Astrocyte (in vitro differentiated cells and primary cell): ENCODE measurements around the gene MEGF11. TPM values are rescaled to one million over a fixed set of nuclear protein-coding genes. Genes with fewer than 3 reads are reported as not detected.

Source experiments
- DNase-seq: peaks from one replicate; pipeline ENCODE4 v3.0.0-alpha.2; 2010; ENCODE audit warnings: low read depth
- FAIRE-seq: peaks from 2 replicates; lab custom pipeline; 2011; peaks lifted over from hg19 to GRCh38; lab: Jason Lieb, UNC
- H2AFZ ChIP-seq: 2 replicates; pipeline ENCODE4 v1.6.0; 2012; ENCODE audit warnings: low read depth, low read length, inconsistent platforms
- H3K27ac ChIP-seq: 2 replicates; pipeline ENCODE4 v1.5.1; 2011; ENCODE audit warnings: low read depth, low read length, inconsistent platforms
- H3K27me3 ChIP-seq: 2 replicates; pipeline ENCODE4 v1.6.0; 2011; ENCODE audit warnings: low read length, inconsistent platforms; ENCODE audit not compliant: insufficient read depth
- H3K36me3 ChIP-seq: 2 replicates; pipeline ENCODE4 v1.5.1; 2011; ENCODE audit warnings: low read length, inconsistent platforms; ENCODE audit not compliant: insufficient read depth
- H3K4me1 ChIP-seq: 2 replicates; pipeline ENCODE4 v1.5.1; 2011; ENCODE audit warnings: low read length, inconsistent platforms; ENCODE audit not compliant: insufficient read depth
- H3K4me2 ChIP-seq: 2 replicates; pipeline ENCODE4 v1.6.0; 2012; ENCODE audit warnings: low read length, inconsistent platforms
- H3K4me3 ChIP-seq: 2 replicates; pipeline ENCODE4 v1.5.1; 2011; ENCODE audit warnings: low read depth, mild to moderate bottlenecking, low read length, inconsistent platforms; ENCODE audit not compliant: insufficient read depth
- H3K79me2 ChIP-seq: 2 replicates; pipeline ENCODE4 v1.6.0; 2012; ENCODE audit warnings: mild to moderate bottlenecking, low read length, inconsistent platforms; ENCODE audit not compliant: insufficient read depth
- H3K9ac ChIP-seq: 2 replicates; pipeline ENCODE4 v1.6.0; 2012; ENCODE audit warnings: mild to moderate bottlenecking, low read length, inconsistent platforms
- H3K9me3 ChIP-seq: 2 replicates; pipeline ENCODE4 v1.5.1; 2012; ENCODE audit warnings: low read depth, mild to moderate bottlenecking, low read length, inconsistent platforms; ENCODE audit not compliant: insufficient read depth
- H4K20me1 ChIP-seq: 2 replicates; pipeline ENCODE4 v1.6.0; 2012; ENCODE audit warnings: low read length, inconsistent platforms; ENCODE audit not compliant: insufficient read depth
- H3K27ac Mint-ChIP-seq: one replicate; pipeline ENCODE4 v1.8.0; 2021; ENCODE audit warnings: mild to moderate bottlenecking, mixed read lengths; ENCODE audit not compliant: unreplicated experiment
- H3K27me3 Mint-ChIP-seq: one replicate; pipeline ENCODE4 v1.8.0; 2021; ENCODE audit warnings: low read depth, mixed read lengths; ENCODE audit not compliant: unreplicated experiment
- H3K36me3 Mint-ChIP-seq: one replicate; pipeline ENCODE4 v1.8.0; 2021; ENCODE audit warnings: low read depth, mixed read lengths; ENCODE audit not compliant: unreplicated experiment
- H3K4me1 Mint-ChIP-seq: one replicate; pipeline ENCODE4 v1.8.0; 2021; ENCODE audit warnings: low read depth, mixed read lengths; ENCODE audit not compliant: unreplicated experiment
- H3K4me3 Mint-ChIP-seq: one replicate; pipeline ENCODE4 v1.8.0; 2021; ENCODE audit warnings: mild to moderate bottlenecking, moderate library complexity, mixed read lengths; ENCODE audit not compliant: unreplicated experiment
- H3K9me3 Mint-ChIP-seq: one replicate; pipeline ENCODE4 v1.8.0; 2021; ENCODE audit warnings: mild to moderate bottlenecking, mixed read lengths; ENCODE audit not compliant: unreplicated experiment
- EZH2 ChIP-seq: IDR thresholded peaks from 2 replicates; pipeline ENCODE4 v1.6.1; 2012; ENCODE audit warnings: mild to moderate bottlenecking, low read length, inconsistent platforms; ENCODE audit not compliant: insufficient read depth
- total RNA-seq: library from RNA; stranded (reverse); gene quantifications from 2 replicates; pipeline ENCODE4 v1.2.1, GENCODE V29; 2021
- TF ChIP-seq, protein P1 (sequence below): IDR thresholded peaks from 2 replicates; pipeline ENCODE4 v1.5.1; 2011; ENCODE audit warnings: low read depth, mild to moderate bottlenecking, inconsistent platforms, low read length, moderate library complexity; ENCODE audit not compliant: insufficient read depth

Gene MEGF11
- total RNA-seq, 1 donor from 2014 or later, result 0.16 TPM

DNA sequence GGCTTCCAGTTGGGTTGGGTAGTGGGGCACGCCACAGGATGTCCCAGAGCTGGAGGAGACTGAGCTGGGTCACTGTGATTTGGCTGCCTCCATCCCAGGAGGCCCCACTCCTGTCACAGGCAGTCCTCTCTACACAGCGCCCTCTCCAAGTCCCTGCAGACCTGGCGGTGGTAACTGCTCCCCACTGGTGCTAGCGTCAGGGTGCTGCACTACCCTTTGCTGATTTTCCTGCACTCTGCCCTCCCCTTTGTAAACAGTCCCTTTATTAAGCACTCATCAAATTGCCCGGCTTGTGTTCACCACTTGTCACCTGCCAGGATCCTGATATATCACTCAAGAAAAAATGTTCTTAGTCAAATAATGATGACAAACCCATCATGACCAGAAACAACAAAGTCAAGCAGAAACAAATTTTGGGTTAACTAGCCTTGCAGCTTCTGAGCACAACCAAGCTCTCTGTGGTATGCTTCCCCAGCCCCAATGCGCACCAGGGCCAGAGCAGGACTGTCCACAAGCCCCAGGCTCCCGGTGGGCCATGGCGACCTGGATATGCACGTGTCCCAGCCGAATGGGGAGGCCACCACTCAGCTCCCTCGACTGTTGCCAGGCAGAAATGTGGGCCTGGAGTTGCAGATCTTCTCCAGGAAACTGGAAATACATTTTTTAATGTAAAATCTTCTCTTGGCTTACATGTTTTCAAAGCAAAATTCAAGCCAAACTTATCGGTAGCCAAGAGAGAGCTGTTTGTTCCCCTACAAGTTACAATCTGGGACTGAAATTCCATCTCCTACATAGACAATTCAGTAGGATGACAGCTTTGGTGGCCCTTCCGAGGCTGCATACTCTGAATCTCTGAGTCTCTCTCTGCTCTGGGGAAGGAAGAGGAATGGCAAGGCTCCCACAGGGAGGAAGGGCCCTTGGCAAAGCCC, 24.5 kb downstream of the MEGF11 start:
- Histone ChIP-seq H3K27me3 (peaks cover 5% of the 10 kb centered on the region), H3K79me2 (no peaks in the 10 kb centered on the region), H3K9ac (no peak overlapping the region), H4K20me1 (no peaks in the 10 kb centered on the region), H2AFZ (no peak overlapping the region), H3K27ac (no peak overlapping the region), H3K9me3 (no peaks in the 10 kb centered on the region), H3K4me2 (no peak overlapping the region), H3K4me1 (no peaks in the 10 kb centered on the region), H3K36me3 (no peaks in the 10 kb centered on the region), H3K4me3 (no peak overlapping the region)
- H3K36me3 Mint-ChIP-seq, result no peaks in the 10 kb centered on the region
- TF ChIP-seq, protein P1, sequence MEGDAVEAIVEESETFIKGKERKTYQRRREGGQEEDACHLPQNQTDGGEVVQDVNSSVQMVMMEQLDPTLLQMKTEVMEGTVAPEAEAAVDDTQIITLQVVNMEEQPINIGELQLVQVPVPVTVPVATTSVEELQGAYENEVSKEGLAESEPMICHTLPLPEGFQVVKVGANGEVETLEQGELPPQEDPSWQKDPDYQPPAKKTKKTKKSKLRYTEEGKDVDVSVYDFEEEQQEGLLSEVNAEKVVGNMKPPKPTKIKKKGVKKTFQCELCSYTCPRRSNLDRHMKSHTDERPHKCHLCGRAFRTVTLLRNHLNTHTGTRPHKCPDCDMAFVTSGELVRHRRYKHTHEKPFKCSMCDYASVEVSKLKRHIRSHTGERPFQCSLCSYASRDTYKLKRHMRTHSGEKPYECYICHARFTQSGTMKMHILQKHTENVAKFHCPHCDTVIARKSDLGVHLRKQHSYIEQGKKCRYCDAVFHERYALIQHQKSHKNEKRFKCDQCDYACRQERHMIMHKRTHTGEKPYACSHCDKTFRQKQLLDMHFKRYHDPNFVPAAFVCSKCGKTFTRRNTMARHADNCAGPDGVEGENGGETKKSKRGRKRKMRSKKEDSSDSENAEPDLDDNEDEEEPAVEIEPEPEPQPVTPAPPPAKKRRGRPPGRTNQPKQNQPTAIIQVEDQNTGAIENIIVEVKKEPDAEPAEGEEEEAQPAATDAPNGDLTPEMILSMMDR, result no peak
- TF ChIP-seq EZH2, result no peak
- H3K9me3 Mint-ChIP-seq, result no peaks in the 10 kb centered on the region
- FAIRE-seq (no peak), DNase-seq (no peak)
- H3K27me3 Mint-ChIP-seq, result peaks cover 15% of the 10 kb centered on the region
- no peak overlapping the region for H3K27ac Mint-ChIP-seq
- H3K4me1 Mint-ChIP-seq, result no peaks in the 10 kb centered on the region
- H3K4me3 Mint-ChIP-seq, result no peak overlapping the region

DNA sequence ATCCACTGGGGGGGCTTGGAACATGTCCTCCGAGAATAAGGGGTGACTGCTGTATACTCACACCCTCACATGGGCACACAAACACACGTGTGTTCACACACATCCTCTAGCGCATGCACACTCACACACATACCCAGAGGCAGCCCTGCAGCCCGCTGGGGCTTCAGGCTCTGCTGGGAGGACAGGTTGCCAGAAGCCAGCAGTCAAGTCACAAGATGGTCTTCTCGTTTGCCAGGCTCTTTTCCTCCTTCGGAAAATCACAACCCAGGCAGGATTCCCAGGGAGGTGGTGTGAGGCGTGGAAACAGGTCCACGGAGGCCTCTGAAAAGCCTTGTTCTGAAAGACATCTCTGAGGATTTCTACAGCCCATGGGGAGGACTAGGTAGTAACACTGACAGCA, 26.8 kb downstream of the MEGF11 start:
- H4K20me1 ChIP-seq, result no peaks in the 10 kb centered on the region
- no peak overlapping the region for H3K4me2 ChIP-seq
- Mint-ChIP-seq H3K4me1 (no peaks in the 10 kb centered on the region), H3K9me3 (no peaks in the 10 kb centered on the region), H3K4me3 (no peak overlapping the region), H3K36me3 (no peaks in the 10 kb centered on the region), H3K27ac (no peak overlapping the region), H3K27me3 (peaks cover 13% of the 10 kb centered on the region)
- H3K9me3 ChIP-seq, result no peaks in the 10 kb centered on the region
- H2AFZ ChIP-seq, result no peak overlapping the region
- peaks cover 8% of the 10 kb centered on the region for H3K27me3 ChIP-seq
- DNase-seq (no peak), FAIRE-seq (no peak)
- TF ChIP-seq, protein P1, result no peak
- TF ChIP-seq EZH2, result no peak
- H3K79me2 ChIP-seq, result no peaks in the 10 kb centered on the region
- H3K9ac ChIP-seq, result no peak overlapping the region
- H3K27ac ChIP-seq, result no peak overlapping the region
- H3K4me1 ChIP-seq, result no peaks in the 10 kb centered on the region
- no peaks in the 10 kb centered on the region for H3K36me3 ChIP-seq
- no peak overlapping the region for H3K4me3 ChIP-seq
